GM19372 (cell line): Measurements from ENCODE around the gene SENP1.

ENCODE experiments used
- ATAC-seq: cut with Tn5 transposase; IDR thresholded peaks from one replicate; pipeline ENCODE4 v1.9.1; 2021; ENCODE audit warnings: mild to moderate bottlenecking, low read depth, moderate library complexity; ENCODE audit not compliant: unreplicated experiment

The SENP1 gene

GRCh38 chr12:48003226-48004052 is 102.4 kb downstream of the SENP1 start:
- ATAC-seq, result no peak

- no peak for ATAC-seq
Observed at GRCh38 chr12:48002773-48003218, 103.1 kb downstream of the SENP1 start.

GRCh38 chr12:48002414-48002730 is 103.5 kb downstream of the SENP1 start:
- no peak for ATAC-seq

GRCh38 chr12:48001505-48002413 is 104.1 kb downstream of the SENP1 start:
- no peak for ATAC-seq

- ATAC-seq, result no peak
Observed at GRCh38 chr12:48000878-48001504, 104.9 kb downstream of the SENP1 start.

GRCh38 chr12:47999816-48000215 is 106.1 kb downstream of the SENP1 start:
- no peak for ATAC-seq

- ATAC-seq, result no peak
Observed at GRCh38 chr12:47997321-47997720, 108.6 kb downstream of the SENP1 start.

GRCh38 chr12:47995981-47996401 is 109.9 kb downstream of the SENP1 start:
- no peak for ATAC-seq

- ATAC-seq, result no peak
Observed at GRCh38 chr12:47993491-47993890, 112.4 kb downstream of the SENP1 start.
